Skeletal muscle satellite cell (primary cell): ENCODE data around the gene CATSPERB.
"Not testable (repeated sequence)": the region's sequence is repeated elsewhere in the genome, so short reads cannot be mapped to it uniquely, and the experiment has no call there.

Source experiments
- H3K27me3 ChIP-seq: 2 replicates; pipeline ENCODE4 v1.7.0; 2013; ENCODE audit warnings: low read length; ENCODE audit not compliant: control insufficient read depth, insufficient read depth
- H3K36me3 ChIP-seq: 2 replicates; pipeline ENCODE4 v1.7.0; 2013; ENCODE audit warnings: mild to moderate bottlenecking, control low read depth, low read length; ENCODE audit not compliant: insufficient read depth
- H3K4me1 ChIP-seq: 2 replicates; pipeline ENCODE4 v1.7.0; 2013; ENCODE audit warnings: low read length; ENCODE audit not compliant: control insufficient read depth, insufficient read depth
- H3K4me2 ChIP-seq: 2 replicates; pipeline ENCODE4 v1.7.0; 2013; ENCODE audit warnings: mild to moderate bottlenecking, low read length
- H3K4me3 ChIP-seq: 2 replicates; pipeline ENCODE4 v1.7.0; 2013; ENCODE audit warnings: low read length
- H3K9ac ChIP-seq: 2 replicates; pipeline ENCODE4 v1.7.0; 2013; ENCODE audit warnings: mild to moderate bottlenecking, low read depth, low read length, moderate library complexity
- H3K9me3 ChIP-seq: replicated peaks from 2 replicates; pipeline ENCODE4 v1.7.0; 2013; ENCODE audit warnings: mild to moderate bottlenecking, control low read depth, low read length

Gene CATSPERB

DNA sequence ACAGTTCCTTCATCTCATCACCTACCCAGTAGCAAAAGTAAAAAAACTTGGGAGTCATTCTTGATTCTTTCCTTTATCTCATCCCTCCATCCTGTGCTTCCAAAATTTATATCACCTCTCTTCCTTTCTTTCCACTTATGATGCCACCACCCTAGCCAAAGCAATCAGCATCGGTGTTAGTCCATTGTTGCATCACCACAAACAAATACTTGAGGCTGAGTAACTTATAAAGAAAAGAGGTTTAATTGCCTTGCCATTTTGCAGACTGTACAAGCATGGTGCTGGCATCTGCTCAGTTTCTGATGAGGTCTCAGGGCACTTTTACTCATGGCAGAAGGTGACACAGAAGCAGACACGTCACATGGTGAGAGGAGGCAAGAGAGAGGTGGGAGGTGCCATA lies 19.8 kb upstream of the CATSPERB start:
- Histone ChIP-seq H3K27me3 (peaks cover 7% of the 10 kb centered on the region), H3K9ac (no peak overlapping the region), H3K36me3 (no peaks in the 10 kb centered on the region), H3K9me3 (no peaks in the 10 kb centered on the region), H3K4me3 (no peak overlapping the region), H3K4me1 (peaks cover 8% of the 10 kb centered on the region), H3K4me2 (no peak overlapping the region)

GRCh38 chr14:91750634-91751198 lies 18.8 kb upstream of the CATSPERB start:
- H3K36me3 ChIP-seq: no peaks in the 10 kb centered on the region
- peaks cover 8% of the 10 kb centered on the region for H3K4me1 ChIP-seq
- H3K9me3 ChIP-seq: no peaks in the 10 kb centered on the region
- peaks cover 7% of the 10 kb centered on the region for H3K27me3 ChIP-seq
- H3K4me3 ChIP-seq: no peak overlapping the region
- no peak overlapping the region for H3K9ac ChIP-seq
- no peak overlapping the region for H3K4me2 ChIP-seq

DNA sequence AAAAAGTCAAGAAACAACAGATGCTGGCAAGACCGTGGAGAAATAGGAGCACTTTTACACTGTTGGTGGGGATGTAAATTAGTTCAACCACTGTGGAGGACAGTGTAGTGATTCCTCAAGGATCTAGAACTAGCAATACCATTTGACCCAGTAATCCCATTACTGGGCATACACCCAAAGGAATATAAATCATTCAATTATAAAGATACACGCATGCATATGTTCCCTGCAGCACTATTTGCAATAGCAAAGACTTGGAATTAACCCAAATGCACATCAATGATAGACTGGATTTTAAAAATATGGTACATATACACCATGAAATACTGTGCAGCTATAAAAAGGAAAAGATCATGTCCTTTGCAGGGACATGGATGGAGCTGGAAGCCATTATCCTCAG lies 18.0 kb upstream of the CATSPERB start:
- no peaks in the 10 kb centered on the region for H3K9me3 ChIP-seq
- H3K4me2 ChIP-seq: no peak overlapping the region
- H3K4me1 ChIP-seq: peaks cover 11% of the 10 kb centered on the region
- no peak overlapping the region for H3K9ac ChIP-seq
- no peak overlapping the region for H3K4me3 ChIP-seq
- peaks cover 7% of the 10 kb centered on the region for H3K27me3 ChIP-seq
- no peaks in the 10 kb centered on the region for H3K36me3 ChIP-seq

GRCh38 chr14:91748049-91748448 lies 16.2 kb upstream of the CATSPERB start:
- H3K4me2 ChIP-seq: no peak overlapping the region
- H3K27me3 ChIP-seq: peaks cover 7% of the 10 kb centered on the region
- H3K9me3 ChIP-seq: no peaks in the 10 kb centered on the region
- no peaks in the 10 kb centered on the region for H3K36me3 ChIP-seq
- no peak overlapping the region for H3K4me3 ChIP-seq
- H3K9ac ChIP-seq: no peak overlapping the region
- peaks cover 14% of the 10 kb centered on the region for H3K4me1 ChIP-seq

DNA sequence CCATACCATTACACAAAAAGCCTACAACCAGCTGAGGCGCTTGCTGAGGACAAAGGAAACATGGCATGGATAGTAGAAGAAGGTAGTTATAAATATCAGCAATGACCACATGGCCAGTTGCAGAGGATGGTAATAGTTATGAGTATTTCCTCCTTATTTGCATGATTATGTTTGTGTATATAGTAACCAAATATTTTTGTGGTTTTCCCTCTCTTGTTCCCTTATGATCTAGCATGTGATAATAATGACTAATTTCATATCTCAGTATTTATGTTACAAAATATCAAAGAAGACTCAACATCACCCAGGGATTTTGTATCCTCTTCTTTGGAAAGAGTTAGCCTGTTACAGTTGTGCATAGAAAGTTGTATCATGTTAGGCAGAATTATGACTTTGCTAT lies 13.5 kb upstream of the CATSPERB start:
- peaks cover 12% of the 10 kb centered on the region for H3K4me1 ChIP-seq
- no peaks in the 10 kb centered on the region for H3K9me3 ChIP-seq
- no peak overlapping the region for H3K4me3 ChIP-seq
- H3K9ac ChIP-seq: no peak overlapping the region
- no peaks in the 10 kb centered on the region for H3K27me3 ChIP-seq
- H3K36me3 ChIP-seq: no peaks in the 10 kb centered on the region
- H3K4me2 ChIP-seq: no peak overlapping the region

GRCh38 chr14:91744068-91744480 lies 12.2 kb upstream of the CATSPERB start:
- Histone ChIP-seq H3K36me3 (no peaks in the 10 kb centered on the region), H3K9me3 (no peaks in the 10 kb centered on the region), H3K27me3 (no peaks in the 10 kb centered on the region), H3K9ac (no peak overlapping the region), H3K4me3 (no peak overlapping the region), H3K4me1 (peaks cover 12% of the 10 kb centered on the region), H3K4me2 (no peak overlapping the region)

DNA sequence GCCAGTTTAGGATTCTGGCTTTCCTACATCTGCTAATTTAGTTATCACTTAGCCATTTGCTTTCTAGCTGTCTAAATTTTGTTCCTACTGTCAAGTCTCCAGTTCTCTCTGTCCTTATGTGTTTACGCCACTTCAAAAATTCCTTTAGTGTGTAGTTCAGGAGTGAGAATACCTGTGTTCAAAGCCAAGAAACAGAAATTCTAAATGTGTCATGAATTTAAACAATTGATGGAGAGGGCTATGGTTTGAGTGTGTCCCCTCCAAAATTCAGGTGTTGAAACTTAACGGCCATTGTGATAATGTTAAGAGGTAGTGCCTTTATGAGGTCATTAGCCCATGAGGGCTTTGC lies 11.4 kb upstream of the CATSPERB start:
- H3K9me3 ChIP-seq: no peaks in the 10 kb centered on the region
- no peaks in the 10 kb centered on the region for H3K27me3 ChIP-seq
- H3K4me1 ChIP-seq: peaks cover 12% of the 10 kb centered on the region
- H3K36me3 ChIP-seq: no peaks in the 10 kb centered on the region
- H3K4me2 ChIP-seq: no peak overlapping the region
- H3K4me3 ChIP-seq: no peak overlapping the region
- no peak overlapping the region for H3K9ac ChIP-seq

- H3K9ac ChIP-seq: no peak overlapping the region
- H3K4me2 ChIP-seq: no peak overlapping the region
- no peaks in the 10 kb centered on the region for H3K9me3 ChIP-seq
- no peaks in the 10 kb centered on the region for H3K27me3 ChIP-seq
- no peaks in the 10 kb centered on the region for H3K36me3 ChIP-seq
- H3K4me1 ChIP-seq: peaks cover 12% of the 10 kb centered on the region
- H3K4me3 ChIP-seq: no peak overlapping the region
Measured at GRCh38 chr14:91742621-91743304, 10.9 kb upstream of the CATSPERB start.

DNA sequence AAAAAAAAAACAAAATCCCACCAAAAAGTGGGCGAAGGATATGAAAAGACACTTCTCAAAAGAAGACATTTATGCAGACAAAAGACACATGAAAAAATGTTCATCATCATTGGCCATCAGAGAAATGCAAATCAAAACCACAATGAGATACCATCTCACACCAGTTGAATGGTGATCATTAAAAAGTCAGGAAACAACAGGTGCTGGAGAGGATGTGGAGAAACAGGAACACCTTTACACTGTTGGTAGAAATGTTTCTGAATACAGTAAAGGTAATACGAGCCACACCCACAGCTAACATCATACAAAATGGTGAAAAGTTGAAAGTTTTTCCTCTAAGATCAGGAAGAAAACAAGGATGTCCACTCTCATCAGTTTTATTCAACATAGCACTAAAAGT lies 8.0 kb upstream of the CATSPERB start:
- H3K4me2 ChIP-seq, H3K4me3 ChIP-seq, H3K9ac ChIP-seq, H3K27me3 ChIP-seq, H3K36me3 ChIP-seq, H3K4me1 ChIP-seq, H3K9me3 ChIP-seq: not testable (repeated sequence)

GRCh38 chr14:91737619-91738018 lies 5.7 kb upstream of the CATSPERB start:
- H3K9ac ChIP-seq: no peak overlapping the region
- no peak overlapping the region for H3K4me2 ChIP-seq
- H3K4me3 ChIP-seq: no peak overlapping the region
- no peaks in the 10 kb centered on the region for H3K36me3 ChIP-seq
- H3K9me3 ChIP-seq: no peaks in the 10 kb centered on the region
- H3K27me3 ChIP-seq: peaks cover 4% of the 10 kb centered on the region
- H3K4me1 ChIP-seq: peaks cover 3% of the 10 kb centered on the region

DNA sequence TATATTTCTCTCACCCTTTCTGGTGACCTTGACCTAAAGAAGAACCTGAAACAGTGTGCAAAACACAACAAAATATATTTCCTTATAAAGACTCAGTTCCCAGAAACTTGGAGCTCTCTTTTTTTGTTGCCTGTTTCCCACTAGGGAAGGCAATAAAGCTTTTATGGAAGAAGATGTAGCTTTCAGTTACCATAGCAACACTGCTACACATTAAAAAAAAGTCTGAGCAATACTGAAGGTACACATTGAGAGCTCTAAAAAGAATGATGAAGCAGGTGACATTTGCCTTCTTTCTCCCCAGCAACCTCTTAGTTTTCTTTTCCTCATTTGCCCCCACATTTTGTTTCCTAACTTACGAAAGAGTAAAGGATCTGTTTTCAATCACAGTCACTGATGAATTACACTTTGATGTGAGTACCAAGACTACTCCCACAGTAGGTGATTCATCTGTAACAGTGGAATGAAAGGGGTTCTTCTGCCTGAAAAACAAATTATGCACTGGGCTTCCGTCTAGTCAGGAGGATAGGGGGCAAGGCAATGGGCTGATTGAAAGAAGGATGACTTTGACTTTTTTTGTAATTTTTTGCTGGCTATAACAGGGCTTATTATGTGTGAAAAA lies 1.1 kb upstream of the CATSPERB start:
- no peak overlapping the region for H3K4me3 ChIP-seq
- no peak overlapping the region for H3K4me2 ChIP-seq
- no peaks in the 10 kb centered on the region for H3K9me3 ChIP-seq
- H3K4me1 ChIP-seq: peaks cover 8% of the 10 kb centered on the region
- peaks cover 7% of the 10 kb centered on the region for H3K27me3 ChIP-seq
- H3K9ac ChIP-seq: no peak overlapping the region
- no peaks in the 10 kb centered on the region for H3K36me3 ChIP-seq

- H3K4me2 ChIP-seq: no peak overlapping the region
- H3K27me3 ChIP-seq: peaks cover 7% of the 10 kb centered on the region
- H3K9ac ChIP-seq: no peak overlapping the region
- H3K9me3 ChIP-seq: no peaks in the 10 kb centered on the region
- no peak overlapping the region for H3K4me3 ChIP-seq
- no peaks in the 10 kb centered on the region for H3K36me3 ChIP-seq
- H3K4me1 ChIP-seq: peaks cover 13% of the 10 kb centered on the region
Measured at GRCh38 chr14:91732439-91732838, 553 bp upstream of the CATSPERB start.
